HCT116 (cell line): ENCODE data around the gene CPS1. TPM values are rescaled to one million over a fixed set of nuclear protein-coding genes. Genes with fewer than 3 reads are reported as not detected.

Experiments used
- ATAC-seq: fragments of 200-7000 bp; cut with Tn5 transposase; 2 replicates; pipeline ENCODE4 v1.9.1; 2020; ENCODE audit warnings: mild to moderate bottlenecking, moderate library complexity
- BruUV-seq: library from RNA; stranded (reverse); fragments of 400-500 nt; replicated peaks from 2 replicates; lab custom pipeline; 2021; lab: Mats Ljungman, UMichigan
- CTCF ChIA-PET: fragments of 300-600 bp; sonication (Branson Sonifier 250); formaldehyde crosslinking; loops from one replicate; lab custom pipeline; 2021; ENCODE audit warnings: antibody characterized with exemption; lab: Charles Lee
- POLR2A ChIA-PET: fragments of 300-600, 350-600 bp; sonication (Branson Sonifier 250); formaldehyde crosslinking; loops from one replicate; lab custom pipeline; 2021; ENCODE audit warnings: antibody characterized with exemption; lab: Charles Lee
- RAD21 ChIA-PET, 2 experiments: fragments of 300-600 bp; sonication (Branson Sonifier 250); formaldehyde crosslinking; loops; one replicate each; lab custom pipeline; 2023; ENCODE audit warnings: low total read pairs in 2 of 2; ENCODE audit not compliant: uncharacterized antibody in 2 of 2, unreplicated experiment in 2 of 2, low non-redundant PET in 1 of 2; lab: Charles Lee
- DNase-seq: peaks from one replicate; pipeline ENCODE4 v3.0.0-alpha.2; 2010; ENCODE audit warnings: low read depth, low spot score
- H2AFZ ChIP-seq: fragments of 200-600 bp; shearing (Covaris generic), sonication (generic); 2 replicates; pipeline ENCODE4 v1.6.1; 2017; ENCODE audit warnings: low read depth, mixed run types, mixed read lengths, antibody characterized with exemption, low read length; ENCODE audit not compliant: poor library complexity, severe bottlenecking
- H3K27ac ChIP-seq: 2 replicates; pipeline ENCODE4 v1.5.1; 2012; ENCODE audit warnings: low read depth, low read length
- H3K27me3 ChIP-seq: fragments of 200-600 bp; sonication (generic); 2 replicates; pipeline ENCODE4 v1.6.1; 2016; ENCODE audit warnings: mixed run types, low read length, mixed read lengths; ENCODE audit not compliant: insufficient read depth
- H3K36me3 ChIP-seq, 2 experiments: fragments of 200-500 bp in 1 of 2; fragments of 200-600 bp in 1 of 2; sonication (Bioruptor generic) in 1 of 2; sonication (generic) in 1 of 2; 2 replicates each; pipeline versions ENCODE4 v1.5.1 to v1.6.1; 2014 to 2016; ENCODE audit warnings: low read length in 2 of 2, inconsistent platforms in 1 of 2, mixed read lengths in 1 of 2, mixed run types in 1 of 2; ENCODE audit not compliant: insufficient read depth in 2 of 2, control insufficient read depth in 1 of 2
- H3K4me1 ChIP-seq, 2 experiments: fragments of 200-600 bp in 1 of 2; sonication (generic) in 1 of 2; 2 replicates each; pipeline versions ENCODE4 v1.5.1 to v1.6.1; 2012 to 2017; ENCODE audit warnings: low read length in 2 of 2, inconsistent platforms in 1 of 2, mild to moderate bottlenecking in 1 of 2, mixed read lengths in 1 of 2, mixed run types in 1 of 2, moderate library complexity in 1 of 2; ENCODE audit not compliant: insufficient read depth in 2 of 2, control insufficient read depth in 1 of 2
- H3K4me2 ChIP-seq: fragments of 200-600 bp; sonication (generic); 2 replicates; pipeline ENCODE4 v1.6.1; 2017; ENCODE audit warnings: mixed run types, low read length, mixed read lengths
- H3K4me3 ChIP-seq, 2 experiments: fragments of 200-600 bp in 1 of 2; sonication (generic) in 1 of 2; replicated peaks in 1 of 2; 2 replicates each; pipeline ENCODE4 v1.5.1; 2011 to 2016; ENCODE audit warnings: low read length in 2 of 2, control low read depth in 1 of 2, low read depth in 1 of 2, mild to moderate bottlenecking in 1 of 2, mixed read lengths in 1 of 2, mixed run types in 1 of 2
- H3K79me2 ChIP-seq: fragments of 200-600 bp; sonication (generic); 2 replicates; pipeline ENCODE4 v1.6.1; 2017; ENCODE audit warnings: mild to moderate bottlenecking, mixed run types, low read length, moderate library complexity, mixed read lengths; ENCODE audit not compliant: insufficient read depth
- H3K9ac ChIP-seq: fragments of 200-600 bp; sonication (generic); 2 replicates; pipeline ENCODE4 v1.6.1; 2016; ENCODE audit warnings: low read length, mixed read lengths
- H3K9me2 ChIP-seq: fragments of 200-600 bp; sonication (generic), shearing (Covaris generic); 2 replicates; pipeline ENCODE4 v1.6.1; 2017; ENCODE audit warnings: mixed run types, mild to moderate bottlenecking, moderate library complexity; ENCODE audit not compliant: insufficient read depth
- H3K9me3 ChIP-seq, 2 experiments: fragments of 200-500 bp in 1 of 2; fragments of 200-600 bp in 1 of 2; sonication (Bioruptor generic) in 1 of 2; sonication (generic) in 1 of 2; 2 replicates each; pipeline ENCODE4 v1.6.1; 2014 to 2017; ENCODE audit warnings: low read length in 2 of 2, mixed read lengths in 2 of 2, inconsistent platforms in 1 of 2, low read depth in 1 of 2, mild to moderate bottlenecking in 1 of 2, mixed run types in 1 of 2, moderate library complexity in 1 of 2; ENCODE audit not compliant: control insufficient read depth in 1 of 2, insufficient read depth in 1 of 2
- H4K20me1 ChIP-seq: fragments of 200-600 bp; sonication (generic), shearing (Covaris generic); 2 replicates; pipeline ENCODE4 v1.6.1; 2017; ENCODE audit warnings: mixed run types, mild to moderate bottlenecking, moderate library complexity; ENCODE audit not compliant: insufficient read depth
- CBX3 ChIP-seq: IDR thresholded peaks from 2 replicates; pipeline ENCODE4 v1.6.1; 2012; ENCODE audit warnings: low read depth
- CEBPB ChIP-seq: IDR thresholded peaks from 2 replicates; pipeline ENCODE4 v1.6.1; 2012; ENCODE audit warnings: low read depth
- ELF1 ChIP-seq: IDR thresholded peaks from 2 replicates; pipeline ENCODE4 v1.6.1; 2012; ENCODE audit warnings: low read depth, borderline replicate concordance
- EZH2phosphoT487 ChIP-seq: fragments of 200-600 bp; IDR thresholded peaks from 2 replicates; pipeline ENCODE4 v1.6.1; 2018; ENCODE audit warnings: antibody characterized with exemption, borderline replicate concordance
- JUND ChIP-seq: IDR thresholded peaks from 2 replicates; pipeline ENCODE4 v1.6.1; 2012
- POLR2AphosphoS5 ChIP-seq: IDR thresholded peaks from 2 replicates; pipeline ENCODE4 v1.6.1; 2011; ENCODE audit warnings: mild to moderate bottlenecking, low read depth, low read length, moderate library complexity
- RAD21 ChIP-seq: IDR thresholded peaks from 2 replicates; pipeline ENCODE4 v1.6.1; 2012; ENCODE audit warnings: low read depth, mild to moderate bottlenecking
- SIN3A ChIP-seq: IDR thresholded peaks from 2 replicates; pipeline ENCODE4 v1.6.1; 2012; ENCODE audit warnings: low read depth
- SP1 ChIP-seq: IDR thresholded peaks from 2 replicates; pipeline ENCODE4 v1.6.1; 2012; ENCODE audit warnings: low read depth
- SRF ChIP-seq: IDR thresholded peaks from 2 replicates; pipeline ENCODE4 v1.6.1; 2012; ENCODE audit warnings: low read depth
- TCF7L2 ChIP-seq: IDR thresholded peaks from 2 replicates; pipeline ENCODE4 v1.7.0; 2011; ENCODE audit warnings: borderline replicate concordance, inconsistent platforms; ENCODE audit not compliant: insufficient read depth, insufficient read length; ENCODE audit errors: extremely low read depth
- ZFX ChIP-seq: fragments of 450-650 bp; IDR thresholded peaks from 2 replicates; pipeline ENCODE4 v1.6.1; 2017
- intact Hi-C: fragments of 100-400 bp; cut with micrococcal nuclease; formaldehyde crosslinking; loops from 2 replicates; pipeline ENCODE4 v1.10.0; 2022
- total RNA-seq: library from RNA; stranded (reverse); gene quantifications from one replicate; pipeline ENCODE4 v1.2.1, GENCODE V29; 2021; ENCODE audit not compliant: unreplicated experiment
- TF ChIP-seq, protein P1 (sequence below): IDR thresholded peaks from 2 replicates; pipeline ENCODE4 v1.6.1; 2011; ENCODE audit warnings: mild to moderate bottlenecking, low read length, moderate library complexity; ENCODE audit not compliant: insufficient replicate concordance; ENCODE audit errors: extremely low read depth
- TF ChIP-seq, protein P2 (sequence below), 3 experiments: fragments of 200-600 bp in 1 of 3; sonication (generic) in 1 of 3; IDR thresholded peaks in 2 of 3; conservative IDR thresholded peaks in 1 of 3; 2 replicates each; pipeline ENCODE4 v1.5.1; 2012 to 2017; ENCODE audit warnings: low read depth in 2 of 3, low read length in 2 of 3, antibody characterized with exemption in 1 of 3, borderline replicate concordance in 1 of 3, control low read depth in 1 of 3, mild to moderate bottlenecking in 1 of 3, mixed read lengths in 1 of 3, mixed run types in 1 of 3, moderate library complexity in 1 of 3; ENCODE audit not compliant: insufficient read depth in 1 of 3
- TF ChIP-seq, protein P3 (sequence below): IDR thresholded peaks from 2 replicates; pipeline ENCODE4 v1.6.1; 2012

Gene CPS1
- total RNA-seq, 1 experiment from 2014 or later: 37.5 TPM

DNA sequence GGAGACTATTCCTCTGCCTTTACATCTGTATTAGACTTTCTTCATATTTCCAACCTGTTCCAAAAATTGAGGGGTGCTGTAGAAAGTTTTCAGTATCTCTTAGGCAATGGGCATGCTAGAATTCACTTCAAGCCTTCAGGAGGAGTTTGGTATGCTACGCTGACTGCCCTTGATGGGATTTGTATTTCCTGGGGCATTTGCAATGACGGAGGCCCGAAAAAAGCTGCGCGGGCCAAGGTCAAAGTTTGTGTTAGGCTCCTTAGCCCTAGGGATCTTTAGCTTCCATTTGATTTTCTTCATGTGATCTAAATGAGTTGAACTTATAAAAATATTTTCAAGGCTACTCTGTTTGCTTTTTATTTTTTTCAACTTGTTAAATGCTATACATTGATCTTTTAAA is 5.1 kb downstream of the CPS1 start:
- Histone ChIP-seq H3K4me1 (no peaks in the 10 kb centered on the region), H3K9ac (no peak overlapping the region), H3K9me2 (no peaks in the 10 kb centered on the region), H3K27ac (no peak overlapping the region), H3K79me2 (no peaks in the 10 kb centered on the region), H3K27me3 (no peaks in the 10 kb centered on the region), H3K4me2 (no peak overlapping the region), H4K20me1 (no peaks in the 10 kb centered on the region), H3K36me3 (no peaks in the 10 kb centered on the region), H3K4me3 (no peak overlapping the region), H3K9me3 (no peaks in the 10 kb centered on the region), H2AFZ (no peak overlapping the region)
- ATAC-seq: no peak
- TF ChIP-seq POLR2AphosphoS5: no peak
- TF ChIP-seq JUND: no peak
- no peak for TF ChIP-seq SRF
- no peak for TF ChIP-seq SIN3A
- TF ChIP-seq, protein P1, sequence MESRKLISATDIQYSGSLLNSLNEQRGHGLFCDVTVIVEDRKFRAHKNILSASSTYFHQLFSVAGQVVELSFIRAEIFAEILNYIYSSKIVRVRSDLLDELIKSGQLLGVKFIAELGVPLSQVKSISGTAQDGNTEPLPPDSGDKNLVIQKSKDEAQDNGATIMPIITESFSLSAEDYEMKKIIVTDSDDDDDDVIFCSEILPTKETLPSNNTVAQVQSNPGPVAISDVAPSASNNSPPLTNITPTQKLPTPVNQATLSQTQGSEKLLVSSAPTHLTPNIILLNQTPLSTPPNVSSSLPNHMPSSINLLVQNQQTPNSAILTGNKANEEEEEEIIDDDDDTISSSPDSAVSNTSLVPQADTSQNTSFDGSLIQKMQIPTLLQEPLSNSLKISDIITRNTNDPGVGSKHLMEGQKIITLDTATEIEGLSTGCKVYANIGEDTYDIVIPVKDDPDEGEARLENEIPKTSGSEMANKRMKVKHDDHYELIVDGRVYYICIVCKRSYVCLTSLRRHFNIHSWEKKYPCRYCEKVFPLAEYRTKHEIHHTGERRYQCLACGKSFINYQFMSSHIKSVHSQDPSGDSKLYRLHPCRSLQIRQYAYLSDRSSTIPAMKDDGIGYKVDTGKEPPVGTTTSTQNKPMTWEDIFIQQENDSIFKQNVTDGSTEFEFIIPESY: no peak
- no peak for TF ChIP-seq ELF1
- TF ChIP-seq TCF7L2: no peak
- no peak for TF ChIP-seq EZH2phosphoT487
- TF ChIP-seq, protein P2, sequence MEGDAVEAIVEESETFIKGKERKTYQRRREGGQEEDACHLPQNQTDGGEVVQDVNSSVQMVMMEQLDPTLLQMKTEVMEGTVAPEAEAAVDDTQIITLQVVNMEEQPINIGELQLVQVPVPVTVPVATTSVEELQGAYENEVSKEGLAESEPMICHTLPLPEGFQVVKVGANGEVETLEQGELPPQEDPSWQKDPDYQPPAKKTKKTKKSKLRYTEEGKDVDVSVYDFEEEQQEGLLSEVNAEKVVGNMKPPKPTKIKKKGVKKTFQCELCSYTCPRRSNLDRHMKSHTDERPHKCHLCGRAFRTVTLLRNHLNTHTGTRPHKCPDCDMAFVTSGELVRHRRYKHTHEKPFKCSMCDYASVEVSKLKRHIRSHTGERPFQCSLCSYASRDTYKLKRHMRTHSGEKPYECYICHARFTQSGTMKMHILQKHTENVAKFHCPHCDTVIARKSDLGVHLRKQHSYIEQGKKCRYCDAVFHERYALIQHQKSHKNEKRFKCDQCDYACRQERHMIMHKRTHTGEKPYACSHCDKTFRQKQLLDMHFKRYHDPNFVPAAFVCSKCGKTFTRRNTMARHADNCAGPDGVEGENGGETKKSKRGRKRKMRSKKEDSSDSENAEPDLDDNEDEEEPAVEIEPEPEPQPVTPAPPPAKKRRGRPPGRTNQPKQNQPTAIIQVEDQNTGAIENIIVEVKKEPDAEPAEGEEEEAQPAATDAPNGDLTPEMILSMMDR (IDR thresholded peaks at IDR 0.05 in 2 of 3, conservative IDR thresholded peaks at IDR 0.05 in 1 of 3; ENCODE audit: borderline replicate concordance in 1 of 3, insufficient read depth in 1 of 3, low read depth in 2 of 3, low read length in 2 of 3): no peak
- no peak for TF ChIP-seq ZFX
- TF ChIP-seq, protein P3, sequence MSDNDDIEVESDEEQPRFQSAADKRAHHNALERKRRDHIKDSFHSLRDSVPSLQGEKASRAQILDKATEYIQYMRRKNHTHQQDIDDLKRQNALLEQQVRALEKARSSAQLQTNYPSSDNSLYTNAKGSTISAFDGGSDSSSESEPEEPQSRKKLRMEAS: no peak
- TF ChIP-seq RAD21: no peak
- no peak for TF ChIP-seq CBX3
- no peak for TF ChIP-seq CEBPB
- no peak for TF ChIP-seq SP1
- BruUV-seq: no TSS peak
- intact Hi-C loops: no loop called here
- CTCF ChIA-PET: no interaction called here
- POLR2A ChIA-PET: no interaction called here
- DNase-seq: no peak
- RAD21 ChIA-PET: no interaction called here
